Forelimb muscle (tissue), 1 donor: ENCODE data around the gene PLD2. TPM values are rescaled to one million over a fixed set of nuclear protein-coding genes. Genes with fewer than 3 reads are reported as not detected.
"Not testable (repeated sequence)": the region's sequence is repeated elsewhere in the genome, so short reads cannot be mapped to it uniquely, and the experiment has no call there.

ENCODE experiments used
- DNase-seq: peaks from one replicate; pipeline ENCODE4 v3.0.0-alpha.2; 2013; ENCODE audit warnings: low read depth
- polyA plus RNA-seq: library from polyadenylated mRNA; unstranded; fragments of 120-200 nt; gene quantifications from one replicate; pipeline ENCODE4 v1.2.1, GENCODE V29; 2013; ENCODE audit not compliant: insufficient read length

Gene PLD2
- polyA plus RNA-seq, 1 donor = 25.4 TPM

DNA sequence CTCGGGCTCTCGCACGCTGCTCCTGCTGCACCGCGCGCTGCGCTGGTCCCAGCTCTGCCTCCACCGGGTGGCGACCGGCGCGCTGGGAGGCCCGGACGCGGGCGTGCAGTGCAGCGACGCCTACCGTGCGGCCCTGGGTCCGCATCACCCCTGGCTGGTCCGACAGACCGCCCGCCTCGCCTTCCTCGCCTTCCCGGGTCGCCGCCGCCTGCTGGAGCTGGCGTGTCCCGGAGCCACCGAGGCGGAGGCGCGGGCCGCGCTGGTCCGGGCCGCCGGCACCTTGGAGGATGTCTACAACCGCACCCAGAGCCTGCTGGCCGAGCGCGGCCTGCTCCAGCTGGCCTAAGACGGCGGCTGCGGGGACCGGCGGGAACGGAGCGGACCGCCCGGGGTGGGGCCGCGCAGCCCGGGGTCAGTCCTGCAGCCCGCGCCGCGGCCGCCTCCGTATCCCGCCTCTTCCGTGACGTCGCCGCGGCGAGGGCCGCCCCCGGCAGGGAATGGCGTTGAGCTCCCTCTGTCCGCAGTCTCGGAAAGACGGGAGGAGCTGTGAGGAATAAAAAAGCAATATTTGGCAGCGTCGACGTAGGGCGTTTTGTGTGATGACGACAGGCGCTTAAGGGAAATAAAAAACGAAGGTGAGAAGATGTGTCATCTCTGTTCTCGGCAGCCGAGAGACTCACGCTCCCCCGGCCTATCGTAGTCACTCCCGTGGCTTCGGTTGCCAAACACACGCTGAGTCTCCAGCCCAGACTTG, 16.8 kb upstream of the PLD2 start:
- DNase-seq = peak; percentile 78

DNA sequence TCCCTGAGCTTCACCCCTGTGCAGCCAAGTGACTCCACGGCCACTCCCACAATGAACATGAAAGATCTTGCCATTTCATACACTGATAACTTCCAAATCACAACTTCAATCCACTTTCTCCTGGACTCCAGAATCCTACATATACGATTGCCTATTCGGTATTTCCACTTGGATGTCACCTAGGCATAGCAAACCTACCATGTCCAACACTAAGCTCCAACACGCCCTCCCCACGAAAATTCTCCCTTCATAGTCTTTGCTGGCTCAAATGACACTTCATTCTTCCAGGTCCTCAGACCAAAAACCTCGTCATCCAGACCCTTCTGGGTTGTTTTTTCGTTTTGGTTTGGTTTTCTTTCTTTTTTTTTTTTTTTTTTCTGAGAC, 16.3 kb upstream of the PLD2 start:
- no peak for DNase-seq

DNA sequence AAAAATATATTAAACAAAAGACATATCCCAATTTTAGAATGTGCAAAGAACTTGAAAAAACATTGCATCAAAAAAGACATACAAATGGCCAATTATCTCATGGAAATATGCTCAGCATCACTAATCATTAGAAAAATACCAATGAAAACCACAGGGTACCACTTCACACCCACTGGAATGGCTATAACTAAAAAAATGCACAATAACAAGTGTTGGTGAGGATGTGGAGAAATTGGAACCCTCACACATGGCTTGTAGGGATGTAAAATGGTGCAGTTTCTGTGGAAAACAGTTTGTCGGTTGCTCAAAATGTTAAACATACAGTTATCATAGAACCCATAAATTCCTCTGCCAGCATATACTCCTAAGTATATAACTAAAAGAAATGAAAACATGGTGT, 11.8 kb upstream of the PLD2 start:
- no peak for DNase-seq

DNA sequence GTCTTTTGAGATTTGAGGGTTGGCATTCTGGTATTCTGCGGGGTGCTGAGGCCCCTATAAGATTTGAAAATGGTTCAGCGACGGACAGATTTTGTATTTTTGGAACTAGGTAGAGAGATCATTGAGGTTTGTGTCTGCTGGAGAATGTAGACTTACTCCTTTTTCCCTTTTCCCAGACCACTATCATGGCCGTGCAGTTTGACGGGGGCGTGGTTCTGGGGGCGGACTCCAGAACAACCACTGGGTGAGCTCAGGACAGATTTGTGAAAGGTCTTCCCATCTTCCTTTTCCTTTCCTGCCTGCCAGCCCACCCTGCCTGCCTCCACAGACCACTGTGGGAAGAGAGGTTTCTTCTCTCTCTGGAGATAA, 10.4 kb upstream of the PLD2 start:
- DNase-seq = no peak

DNA sequence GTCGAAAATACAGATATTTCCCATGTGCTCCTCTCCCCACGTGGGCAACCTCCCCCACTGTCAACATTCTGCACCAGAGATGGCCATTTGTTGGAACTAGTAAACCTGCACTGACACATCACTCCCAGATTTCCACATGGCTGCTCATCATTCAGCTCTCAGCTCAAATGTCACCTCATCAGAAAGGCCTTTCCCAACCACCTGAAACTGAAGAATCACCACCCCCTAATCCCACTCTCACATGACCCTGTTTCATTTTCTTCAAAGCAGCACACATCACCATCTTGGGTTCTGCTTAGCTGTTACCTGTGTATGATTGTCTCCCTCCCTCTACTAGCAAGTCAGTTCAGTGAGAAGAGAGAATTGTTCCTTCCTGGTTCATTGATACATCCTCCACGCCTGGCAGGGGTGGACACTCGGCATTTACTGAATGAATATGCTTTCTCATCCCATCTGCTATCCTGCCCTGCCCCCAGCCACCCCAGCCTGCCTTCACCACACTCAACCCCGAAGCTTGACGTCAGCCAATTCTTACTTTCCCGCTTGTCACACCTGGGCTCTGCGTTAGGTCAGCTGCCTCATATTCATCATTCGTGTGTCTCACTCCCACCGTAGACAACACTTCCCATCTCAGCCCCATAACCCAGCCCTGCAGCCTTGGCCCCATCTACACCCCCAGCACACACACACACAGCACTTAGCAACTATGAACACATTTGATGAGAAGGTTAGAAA, 6.3 kb upstream of the PLD2 start:
- DNase-seq = no peak

DNA sequence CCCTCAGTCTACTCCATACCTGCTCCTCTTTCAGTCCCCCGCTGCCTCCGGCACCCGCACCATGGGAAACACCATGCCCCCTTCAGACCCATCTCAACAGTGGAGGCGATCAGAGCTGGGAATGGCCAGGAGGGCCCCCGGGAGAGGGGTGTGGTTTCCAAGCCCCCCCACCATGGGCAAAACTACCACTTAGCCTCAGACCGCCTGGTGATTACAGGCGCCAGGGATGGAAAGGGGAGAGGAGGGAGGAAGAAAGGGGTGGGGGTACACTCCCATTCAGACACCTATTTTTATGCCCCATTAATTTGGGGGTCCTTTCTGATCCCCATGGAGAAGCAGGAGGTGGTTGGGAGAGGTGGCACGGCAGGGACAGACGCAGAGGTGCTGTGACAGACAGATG, 4.7 kb upstream of the PLD2 start, which contains the start of gene C17orf114:
C17orf114 (minus strand) TSS at position 101 of the 400 bp plus-strand sequence.
- no peak for DNase-seq

DNA sequence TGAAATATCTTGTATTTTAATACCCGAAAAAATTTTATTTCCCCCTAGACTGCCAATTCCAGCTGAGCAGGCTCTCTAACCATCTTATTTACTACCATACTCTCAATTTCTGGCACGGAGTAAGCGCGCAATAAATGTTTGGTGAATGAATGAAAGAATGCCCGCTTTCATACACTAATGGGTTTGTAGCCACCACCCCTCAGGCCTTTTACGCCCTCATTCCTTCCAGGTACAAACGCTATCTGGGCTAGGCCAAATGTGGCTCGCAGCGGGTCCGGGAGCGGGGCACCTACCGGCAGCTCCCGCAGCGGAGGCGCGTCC, 536 bp upstream of the PLD2 start:
- DNase-seq = no peak

DNA sequence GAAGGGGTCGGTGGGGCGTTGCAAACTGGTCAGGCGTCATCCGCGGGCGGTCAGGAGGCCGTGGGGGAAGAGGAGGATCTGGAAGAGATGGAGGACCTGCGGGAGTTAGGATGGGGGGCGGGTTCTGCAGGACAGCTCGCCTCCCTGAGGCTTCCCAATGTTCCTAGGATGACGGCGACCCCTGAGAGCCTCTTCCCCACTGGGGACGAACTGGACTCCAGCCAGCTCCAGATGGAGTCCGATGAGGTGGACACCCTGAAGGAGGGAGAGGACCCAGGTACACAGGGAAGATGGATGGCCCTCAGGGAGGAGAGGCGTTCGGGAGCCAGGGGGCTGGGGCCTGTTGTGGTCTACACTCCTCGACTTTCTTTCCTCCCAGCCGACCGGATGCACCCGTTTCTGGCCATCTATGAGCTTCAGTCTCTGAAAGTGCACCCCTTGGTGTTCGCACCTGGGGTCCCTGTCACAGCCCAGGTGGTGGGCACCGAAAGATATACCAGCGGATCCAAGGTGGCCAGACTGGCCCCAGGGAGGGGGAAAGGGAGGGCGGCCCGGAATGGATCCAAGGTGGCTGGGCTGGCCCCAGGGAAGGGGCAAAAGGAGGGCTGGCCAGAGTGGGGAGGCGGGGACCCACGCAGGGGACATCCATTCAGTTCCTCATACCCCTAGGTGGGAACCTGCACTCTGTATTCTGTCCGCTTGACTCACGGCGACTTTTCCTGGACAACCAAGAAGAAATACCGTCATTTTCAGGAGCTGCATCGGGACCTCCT, 839 bp downstream of the PLD2 start:
- no peak for DNase-seq

DNA sequence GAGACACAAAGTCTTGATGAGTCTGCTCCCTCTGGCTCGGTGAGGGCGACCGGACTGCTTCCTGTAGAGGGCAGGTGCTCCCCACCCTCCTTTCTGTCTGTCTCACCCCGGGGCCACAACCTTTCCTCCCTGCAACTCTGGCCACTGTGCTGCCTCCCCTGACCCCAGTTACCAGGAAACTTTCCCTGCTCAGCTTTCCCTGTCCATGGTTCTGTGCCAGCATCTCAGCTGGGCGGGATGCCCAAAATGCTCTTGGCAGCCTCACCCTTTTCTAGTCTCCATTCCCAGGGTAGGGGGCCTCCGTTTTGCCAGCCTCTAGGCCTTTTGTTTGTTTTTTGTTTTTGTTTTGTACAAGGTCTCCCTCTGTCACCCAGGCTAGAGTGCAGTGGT, 1.4 kb downstream of the PLD2 start:
- DNase-seq = no peak

DNA sequence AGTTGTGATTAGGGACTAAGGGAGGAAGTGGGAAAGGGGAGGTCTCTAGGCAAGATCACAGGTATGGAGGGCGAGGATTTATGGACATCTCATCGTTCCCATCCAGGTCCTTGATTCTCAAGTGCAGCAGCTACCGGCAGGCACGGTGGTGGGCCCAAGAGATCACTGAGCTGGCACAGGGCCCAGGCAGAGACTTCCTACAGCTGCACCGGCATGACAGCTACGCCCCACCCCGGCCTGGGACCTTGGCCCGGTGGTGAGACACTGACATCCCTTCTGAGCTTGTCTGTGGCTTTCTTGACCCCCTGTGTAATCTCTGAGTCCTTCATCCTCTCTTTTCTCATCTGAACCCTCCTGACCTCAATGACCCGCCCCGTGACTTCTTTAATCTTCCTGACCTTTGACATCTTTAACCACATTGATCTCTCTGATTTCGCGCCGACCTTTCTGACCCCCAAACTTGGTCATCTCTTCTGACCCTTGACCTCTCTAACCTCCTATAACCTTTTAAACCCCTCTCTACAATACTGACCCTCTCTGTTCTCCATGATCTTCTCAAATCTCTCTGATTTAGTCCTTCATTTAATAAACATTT, 3.8 kb downstream of the PLD2 start:
- no peak for DNase-seq

DNA sequence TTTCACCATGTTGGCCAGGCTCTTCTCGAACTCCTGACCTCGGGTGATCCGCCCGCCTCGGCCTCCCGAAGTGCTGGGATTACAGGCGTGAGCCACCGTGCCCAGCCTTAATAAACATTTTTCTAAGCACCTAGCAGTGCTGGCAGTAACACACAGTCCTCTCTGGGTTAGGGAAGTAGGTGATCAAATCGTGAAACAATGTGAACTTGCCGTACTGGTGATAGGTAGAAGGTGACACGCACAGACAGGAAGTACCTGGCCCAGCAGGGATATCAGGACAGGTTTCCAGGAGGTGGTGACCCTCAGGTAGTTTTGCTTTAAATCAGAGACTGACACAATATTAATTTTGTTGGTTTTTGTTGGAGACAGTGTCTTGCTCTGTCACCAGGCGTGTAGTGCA, 4.5 kb downstream of the PLD2 start:
- DNase-seq = no peak

DNA sequence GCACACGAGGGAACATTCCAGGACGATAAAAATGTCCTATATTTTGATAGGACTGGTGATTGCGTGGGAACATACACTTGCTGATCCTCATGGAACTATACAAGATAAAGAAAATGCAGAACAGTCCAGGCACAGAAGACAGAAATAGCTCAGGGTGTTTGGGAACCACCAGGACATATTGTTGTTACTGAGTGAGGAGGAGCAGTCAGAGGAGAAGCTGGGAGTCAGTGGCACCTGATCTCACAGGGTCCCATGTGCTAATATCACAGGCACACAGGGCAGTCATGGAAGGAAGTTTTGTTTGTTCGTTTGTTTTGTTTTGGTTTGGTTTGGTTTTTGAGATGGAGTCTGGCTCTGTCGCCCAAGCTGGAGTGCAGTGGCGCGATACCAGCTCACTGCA, 5.7 kb downstream of the PLD2 start:
- DNase-seq = no peak

DNA sequence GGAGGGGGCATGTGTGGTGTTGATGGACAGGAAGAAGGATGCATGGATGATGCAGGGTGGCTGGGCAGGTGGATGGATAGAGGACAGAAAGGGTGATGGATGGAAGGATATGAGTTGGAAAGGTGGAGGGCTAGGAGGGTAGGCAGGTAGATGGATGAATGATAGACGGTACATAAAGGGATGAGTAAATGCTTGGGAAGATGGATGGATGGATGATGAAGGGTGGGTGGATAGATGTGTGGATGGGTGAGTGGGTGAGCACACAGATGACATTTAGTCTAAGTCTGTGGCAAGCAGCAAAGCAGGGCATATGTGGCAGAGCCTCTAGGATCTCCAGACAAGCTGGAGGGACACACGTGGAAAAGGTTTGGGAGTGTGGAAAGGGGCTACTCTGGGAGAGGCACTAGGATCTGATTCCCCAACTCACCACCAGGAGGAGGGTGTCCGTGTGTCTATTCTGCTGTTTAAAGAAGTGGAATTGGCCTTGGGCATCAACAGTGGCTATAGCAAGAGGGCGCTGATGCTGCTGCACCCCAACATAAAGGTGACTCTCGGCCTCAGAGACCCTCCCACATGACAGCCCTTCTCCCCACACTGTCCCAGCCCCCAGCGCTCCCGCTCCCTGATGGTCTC, 8.2 kb downstream of the PLD2 start:
- DNase-seq = no peak

DNA sequence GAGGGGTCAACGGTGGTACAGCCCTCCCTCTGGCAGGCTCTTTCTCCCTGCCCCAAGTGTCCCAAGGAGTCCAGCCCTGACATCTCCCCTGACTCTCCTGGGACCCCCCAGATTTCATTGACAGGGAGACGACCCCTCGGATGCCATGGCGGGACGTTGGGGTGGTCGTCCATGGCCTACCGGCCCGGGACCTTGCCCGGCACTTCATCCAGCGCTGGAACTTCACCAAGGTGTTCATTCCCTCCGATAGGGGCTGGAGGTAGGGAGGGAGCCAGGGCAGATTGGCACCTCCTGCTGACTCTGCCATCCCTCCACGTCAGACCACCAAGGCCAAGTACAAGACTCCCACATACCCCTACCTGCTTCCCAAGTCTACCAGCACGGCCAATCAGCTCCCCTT, 9.9 kb downstream of the PLD2 start:
- no peak for DNase-seq

DNA sequence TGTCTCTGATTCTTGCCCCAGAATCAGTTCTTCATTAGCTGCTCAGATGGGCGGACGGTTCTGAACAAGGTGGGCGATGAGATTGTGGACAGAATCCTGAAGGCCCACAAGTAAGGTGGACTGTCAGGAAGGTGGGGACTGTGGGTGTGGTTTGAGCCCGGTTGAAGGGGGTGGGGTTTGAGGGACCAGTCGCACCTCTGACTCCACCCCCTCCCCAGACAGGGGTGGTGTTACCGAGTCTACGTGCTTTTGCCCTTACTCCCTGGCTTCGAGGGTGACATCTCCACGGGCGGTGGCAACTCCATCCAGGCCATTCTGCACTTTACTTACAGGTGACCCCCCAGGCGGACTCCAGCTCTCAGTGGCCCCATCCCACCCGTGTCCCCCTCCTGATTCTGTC, 11.3 kb downstream of the PLD2 start:
- no peak for DNase-seq

DNA sequence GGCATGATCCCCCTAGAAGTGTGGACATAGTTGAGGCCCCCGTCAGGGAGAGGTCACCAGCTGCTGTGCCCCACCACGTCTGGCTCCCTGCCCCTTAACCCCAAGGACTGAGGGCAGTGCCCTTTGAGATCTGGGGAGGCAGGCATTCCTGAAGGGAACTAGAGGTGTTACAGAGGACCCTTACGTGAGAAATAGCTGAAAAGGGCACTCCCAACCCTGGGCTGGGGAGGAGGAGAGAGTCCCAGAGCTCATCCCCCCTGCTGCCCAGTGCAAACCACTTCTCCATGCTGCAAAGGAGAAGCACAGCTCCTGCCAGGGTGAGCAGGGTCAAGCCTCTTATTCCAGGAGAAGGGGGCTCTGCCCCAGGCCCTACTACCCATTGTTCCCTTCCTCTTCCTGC, 15.9 kb downstream of the PLD2 start:
- no peak for DNase-seq

DNA sequence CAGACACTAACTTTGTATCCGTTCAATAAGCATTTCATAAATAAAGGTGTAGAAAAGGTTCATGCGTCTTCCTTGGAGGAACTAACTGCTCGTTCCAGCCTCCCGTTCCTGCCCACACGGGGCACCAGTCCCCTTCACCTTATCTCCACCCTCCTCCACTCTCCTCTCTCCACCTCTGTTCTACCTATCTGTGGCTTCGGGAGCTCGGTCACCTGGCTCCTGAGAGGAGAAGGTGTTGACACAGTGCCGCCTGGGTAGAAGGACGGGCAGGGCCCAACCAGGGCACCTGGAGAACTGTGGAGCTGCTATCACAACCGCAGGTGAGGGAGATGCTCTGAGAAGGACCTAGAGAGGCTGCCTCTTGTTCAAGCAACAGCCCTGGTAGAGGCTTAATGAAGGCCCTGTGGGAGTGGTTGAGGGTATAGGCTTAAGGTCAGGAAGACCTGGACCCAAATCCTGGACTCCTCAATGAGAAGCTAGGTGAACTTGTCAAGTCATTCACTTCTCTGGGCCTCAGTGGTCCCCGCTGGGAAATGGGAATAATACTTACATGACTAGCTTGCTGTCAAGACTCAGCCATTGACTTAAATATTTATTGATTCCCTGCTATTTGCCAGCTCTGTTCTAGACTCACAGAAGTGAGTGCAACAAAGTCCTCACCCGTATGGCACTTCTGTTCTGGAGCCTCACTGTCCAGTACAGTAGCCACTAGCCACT, 16.6 kb downstream of the PLD2 start:
- no peak for DNase-seq

DNA sequence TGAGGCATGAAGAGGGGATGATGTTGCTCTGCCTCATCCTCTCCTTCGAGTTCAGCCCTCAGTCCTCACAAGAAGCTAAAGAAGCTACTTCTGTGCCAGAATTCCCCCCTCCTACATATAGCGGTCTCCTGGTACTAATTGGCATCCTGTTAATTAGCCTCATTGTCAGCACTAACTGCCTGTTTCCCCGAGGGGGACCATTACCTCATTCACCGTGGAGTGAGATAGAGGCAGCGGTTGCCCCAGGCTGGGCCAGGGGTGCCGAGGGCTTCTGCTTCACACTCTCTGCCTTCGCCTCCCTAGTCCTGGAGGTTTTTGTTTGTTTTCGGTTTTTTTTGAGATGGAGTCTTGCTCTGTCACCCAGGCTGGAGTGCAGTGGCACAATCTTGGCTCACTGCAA, 20.4 kb downstream of the PLD2 start:
- DNase-seq = no peak

DNA sequence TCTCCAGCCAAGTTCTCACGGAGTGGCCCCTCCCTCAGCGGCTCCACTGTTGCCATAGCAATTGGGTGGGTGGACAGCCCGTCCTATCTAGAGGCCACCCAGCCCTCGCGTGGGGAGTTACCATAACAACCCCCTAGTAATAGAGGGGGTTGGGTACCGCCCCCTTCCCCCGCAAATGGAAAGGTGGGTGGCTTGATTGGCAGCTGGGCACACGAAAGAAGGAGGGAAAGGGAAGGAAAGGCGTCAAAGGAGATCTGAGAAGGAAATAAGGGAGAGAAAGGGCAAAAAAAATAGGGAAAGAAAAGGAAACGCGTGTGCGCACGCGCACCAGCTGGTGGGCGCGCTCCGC, 25.9 kb downstream of the PLD2 start:
- not testable (repeated sequence) for DNase-seq

DNA sequence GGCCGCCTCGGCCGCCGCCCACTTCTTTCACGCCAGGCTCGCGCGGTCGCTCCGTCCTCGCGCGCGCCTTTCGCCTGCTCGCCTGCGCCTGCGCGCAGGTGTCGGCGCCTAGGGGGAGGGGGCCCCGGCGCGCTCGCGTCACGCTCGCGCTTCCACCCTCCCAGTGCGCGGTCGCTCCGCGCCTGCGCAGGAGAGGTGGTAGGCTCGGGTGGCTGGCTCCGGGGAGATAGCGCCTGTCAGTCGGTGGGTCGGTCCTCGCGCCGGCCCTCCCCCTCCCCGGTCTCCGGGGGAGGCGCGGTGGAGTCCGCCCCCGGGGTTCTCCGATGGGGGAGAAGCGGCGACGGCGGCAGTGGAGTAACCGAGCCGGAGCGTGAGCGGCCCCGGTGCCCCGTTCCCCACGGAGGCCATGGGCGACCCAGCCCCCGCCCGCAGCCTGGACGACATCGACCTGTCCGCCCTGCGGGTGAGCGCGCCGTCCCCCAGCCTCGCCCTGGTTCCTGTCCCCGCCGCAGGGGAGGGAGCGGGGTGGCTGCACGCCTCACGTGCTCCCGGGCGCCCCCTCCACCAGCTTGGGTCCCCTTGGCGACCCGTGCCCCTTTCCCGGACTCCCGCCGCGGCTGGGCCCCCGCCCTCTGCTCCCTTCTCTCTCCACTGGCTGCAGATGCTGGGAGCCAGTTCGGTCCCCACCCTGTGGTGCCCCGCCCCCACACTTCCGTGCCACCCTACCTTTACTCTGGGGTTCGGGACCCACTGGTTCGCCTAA, 26.4 kb downstream of the PLD2 start, which contains the start of gene MINK1:
MINK1 (plus strand) TSS at position 163 of the 763 bp plus-strand sequence; CDS start at position 407, 244 bp downstream.
- DNase-seq = peak; percentile 92
